22Rv1 (cell line): ENCODE results near the gene SAV1.

Source experiments
- CTCF ChIP-seq: fragments of 450-650 bp; IDR thresholded peaks from 2 replicates; pipeline ENCODE4 v1.5.1; 2017; ENCODE audit warnings: mild to moderate bottlenecking
- ZFX ChIP-seq: fragments of 450-650 bp; IDR thresholded peaks from 2 replicates; pipeline ENCODE4 v1.6.1; 2017; ENCODE audit warnings: antibody characterized with exemption, borderline replicate concordance

- TF ChIP-seq CTCF (no peak), ZFX (no peak)
Measured at GRCh38 chr14:50675597-50675996, 7.5 kb upstream of the SAV1 start.
